Measurements from ENCODE around the gene WDR7. TPM values are rescaled to one million over a fixed set of nuclear protein-coding genes. Genes with fewer than 3 reads are reported as not detected.

WDR7 gene
- total and polyA plus RNA-seq, 4 donors, result 3.7 to 42.7 (median 19.0) TPM

- ATAC-seq (ENCODE audit: insufficient read depth, low FRiP score) (no peak), DNase-seq (no peak)
- Histone ChIP-seq H3K27ac (ENCODE audit: low read depth in 1 of 2, low read length in 1 of 2) (no peak overlapping the region), H3K4me3 (no peak overlapping the region), H3K36me3 (ENCODE audit: control insufficient read depth in 4 of 4, insufficient read depth in 4 of 4, low read length in 4 of 4) (peaks cover 2 to 8% (median 4%) of the 10 kb centered on the region in 4 donors), H3K4me1 (ENCODE audit: control insufficient read depth in 5 of 5, insufficient read depth in 5 of 5, low read length in 5 of 5) (peaks cover 0 to 5% (median 0%) of the 10 kb centered on the region in 5 donors), H3K9ac (ENCODE audit: insufficient read depth in 1 of 2, low read length in 2 of 2) (no peak overlapping the region), H3K27me3 (ENCODE audit: control insufficient read depth in 3 of 3, insufficient read depth in 3 of 3, low read length in 2 of 3) (no peaks in the 10 kb centered on the region), H3K9me3 (ENCODE audit: control insufficient read depth in 4 of 4, insufficient read depth in 3 of 4, low read length in 3 of 4) (no peaks in the 10 kb centered on the region)
- WGBS, 2 donors, result 97% methylated on average over 4 of the region's 4 CpGs
- TF ChIP-seq CTCF (IDR thresholded peaks at IDR 0.05; ENCODE audit: control extremely low read depth, extremely low read depth), result no peak
Measured at GRCh38 chr18:56678836-56679565, 27.8 kb downstream of the WDR7 start.

- DNase-seq (no peak), ATAC-seq (ENCODE audit: insufficient read depth, low FRiP score) (no peak)
- Histone ChIP-seq H3K9ac (ENCODE audit: insufficient read depth in 1 of 2, low read length in 2 of 2) (no peak overlapping the region), H3K27ac (ENCODE audit: low read depth in 1 of 2, low read length in 1 of 2) (no peak overlapping the region), H3K9me3 (ENCODE audit: control insufficient read depth in 4 of 4, insufficient read depth in 3 of 4, low read length in 3 of 4) (no peaks in the 10 kb centered on the region), H3K4me3 (no peak overlapping the region), H3K36me3 (ENCODE audit: control insufficient read depth in 4 of 4, insufficient read depth in 4 of 4, low read length in 4 of 4) (peaks cover 0 to 7% (median 5%) of the 10 kb centered on the region in 4 donors), H3K4me1 (ENCODE audit: control insufficient read depth in 5 of 5, insufficient read depth in 5 of 5, low read length in 5 of 5) (peaks cover 0 to 2% (median 0%) of the 10 kb centered on the region in 5 donors), H3K27me3 (ENCODE audit: control insufficient read depth in 3 of 3, insufficient read depth in 3 of 3, low read length in 2 of 3) (no peaks in the 10 kb centered on the region)
- WGBS, 2 donors, result 98% methylated on average over 3 of the region's 3 CpGs
- no peak for TF ChIP-seq CTCF (IDR thresholded peaks at IDR 0.05; ENCODE audit: control extremely low read depth, extremely low read depth)
Measured at GRCh38 chr18:56684277-56684676, 33.1 kb downstream of the WDR7 start.

GRCh38 chr18:56691530-56691929 lies 40.4 kb downstream of the WDR7 start:
- Histone ChIP-seq H3K4me3 (no peak overlapping the region), H3K36me3 (ENCODE audit: control insufficient read depth in 4 of 4, insufficient read depth in 4 of 4, low read length in 4 of 4) (peaks cover 0 to 7% (median 2%) of the 10 kb centered on the region in 4 donors), H3K27ac (ENCODE audit: low read depth in 1 of 2, low read length in 1 of 2) (no peak overlapping the region), H3K27me3 (ENCODE audit: control insufficient read depth in 3 of 3, insufficient read depth in 3 of 3, low read length in 2 of 3) (no peaks in the 10 kb centered on the region), H3K4me1 (ENCODE audit: control insufficient read depth in 5 of 5, insufficient read depth in 5 of 5, low read length in 5 of 5) (no peaks in the 10 kb centered on the region), H3K9ac (ENCODE audit: insufficient read depth in 1 of 2, low read length in 2 of 2) (no peak overlapping the region), H3K9me3 (ENCODE audit: control insufficient read depth in 4 of 4, insufficient read depth in 3 of 4, low read length in 3 of 4) (no peaks in the 10 kb centered on the region)
- TF ChIP-seq CTCF (IDR thresholded peaks at IDR 0.05; ENCODE audit: control extremely low read depth, extremely low read depth), result no peak
- no peak for ATAC-seq (ENCODE audit: insufficient read depth, low FRiP score)
- DNase-seq, result no peak
- WGBS, 2 donors, result 95% methylated on average over 2 of the region's 2 CpGs

Measured in lung (tissue), 12 donors.